Measurements from ENCODE around the gene ZBED4.

- TF ChIP-seq CTCF (IDR thresholded peaks at IDR 0.05) (no peak), POLR2A (IDR thresholded peaks at IDR 0.05) (peak; percentile 51)
Measured at GRCh38 chr22:49936018-49936972, 82.7 kb downstream of the ZBED4 start.

Measured in right lobe of liver (tissue), 4 donors.